Panc1 (cell line): ENCODE measurements around the gene CCDC34.

Experiments
- CTCF ChIP-seq: fragments of 450-650 bp; IDR thresholded peaks from 2 replicates; pipeline ENCODE4 v1.5.1; 2017; ENCODE audit warnings: mild to moderate bottlenecking
- REST ChIP-seq, 2 experiments: IDR thresholded peaks; 2 replicates each; pipeline ENCODE4 v1.6.1; 2011 to 2012; ENCODE audit warnings: low read depth in 2 of 2, control low read depth in 1 of 2, low read length in 1 of 2, mild to moderate bottlenecking in 1 of 2, moderate library complexity in 1 of 2; ENCODE audit not compliant: insufficient read depth in 1 of 2
- SIN3A ChIP-seq: IDR thresholded peaks from 2 replicates; pipeline ENCODE4 v1.6.1; 2012; ENCODE audit warnings: low read depth, mild to moderate bottlenecking, low read length, moderate library complexity, borderline replicate concordance; ENCODE audit not compliant: insufficient read depth
- TCF7L2 ChIP-seq: IDR thresholded peaks from 2 replicates; pipeline ENCODE4 v1.6.1; 2011; ENCODE audit warnings: mild to moderate bottlenecking, low read depth, low read length, inconsistent platforms

- TF ChIP-seq CTCF (no peak), REST (IDR thresholded peaks at IDR 0.05; ENCODE audit: insufficient read depth in 1 of 2, low read depth in 2 of 2, low read length in 1 of 2) (no peak), TCF7L2 (no peak), SIN3A (no peak)
Observed at GRCh38 chr11:27406498-27407354, 43.7 kb upstream of the CCDC34 start.
